Measurements from ENCODE around the gene ADAMTS14. TPM values are rescaled to one million over a fixed set of nuclear protein-coding genes. Genes with fewer than 3 reads are reported as not detected.

The ADAMTS14 gene
- total RNA-seq, 2 donors from 2014 or later = 0.33 TPM; not detected in 1

GRCh38 chr10:70682920-70683600, 10.8 kb downstream of the ADAMTS14 start:
- H3K27me3 ChIP-seq = no peaks in the 10 kb centered on the region
- intact Hi-C loops (cut with DNase I) = no loop called here
- no peaks in the 10 kb centered on the region for H3K4me1 ChIP-seq
- H3K27ac ChIP-seq = no peak overlapping the region
- no peak overlapping the region for H3K4me3 ChIP-seq
- H3K9me3 ChIP-seq = no peaks in the 10 kb centered on the region
- DNase-seq (no peak), ATAC-seq (no peak)
- 81 to 86% methylated on average over 10 to 20 of the region's 20 CpGs for whole genome bisulfite sequencing, 2 donors
- TF ChIP-seq POLR2A (IDR thresholded peaks at IDR 0.05) = no peak
- TF ChIP-seq CTCF (IDR thresholded peaks at IDR 0.05) = no peak
- H3K36me3 ChIP-seq (replicated peaks in 1 of 2; ENCODE audit: insufficient read depth in 1 of 2, low read depth in 2 of 2) = no peaks in the 10 kb centered on the region

- no peak overlapping the region for H3K4me3 ChIP-seq
- no peaks in the 10 kb centered on the region for H3K27me3 ChIP-seq
- DNase-seq (no peak), ATAC-seq (no peak)
- no peaks in the 10 kb centered on the region for H3K36me3 ChIP-seq (replicated peaks in 1 of 2; ENCODE audit: insufficient read depth in 1 of 2, low read depth in 2 of 2)
- intact Hi-C loops (cut with DNase I) = no loop called here
- no peak overlapping the region for H3K27ac ChIP-seq
- WGBS, 2 donors = 78 to 89% methylated on average over 6 of the region's 6 CpGs
- no peaks in the 10 kb centered on the region for H3K4me1 ChIP-seq
- no peaks in the 10 kb centered on the region for H3K9me3 ChIP-seq
- no peak for TF ChIP-seq CTCF (IDR thresholded peaks at IDR 0.05)
Observed at GRCh38 chr10:70683601-70683934, 11.3 kb downstream of the ADAMTS14 start.

GRCh38 chr10:70683940-70684339, 11.6 kb downstream of the ADAMTS14 start:
- ATAC-seq = no peak
- TF ChIP-seq POLR2A (IDR thresholded peaks at IDR 0.05) = no peak
- TF ChIP-seq CTCF (IDR thresholded peaks at IDR 0.05) = no peak
- no peaks in the 10 kb centered on the region for H3K9me3 ChIP-seq
- no peaks in the 10 kb centered on the region for H3K27me3 ChIP-seq
- H3K36me3 ChIP-seq (replicated peaks in 1 of 2; ENCODE audit: insufficient read depth in 1 of 2, low read depth in 2 of 2) = no peaks in the 10 kb centered on the region
- no peaks in the 10 kb centered on the region for H3K4me1 ChIP-seq
- intact Hi-C loops (cut with DNase I) = no loop called here
- WGBS, 2 donors = 91 to 92% methylated on average over 5 of the region's 5 CpGs
- no peak for DNase-seq
- H3K4me3 ChIP-seq = no peak overlapping the region
- no peak overlapping the region for H3K27ac ChIP-seq

- TF ChIP-seq CTCF (IDR thresholded peaks at IDR 0.05) = no peak
- TF ChIP-seq POLR2A (IDR thresholded peaks at IDR 0.05) = no peak
Observed at GRCh38 chr10:70684374-70684773, 12.1 kb downstream of the ADAMTS14 start.

GRCh38 chr10:70684839-70685454, 12.6 kb downstream of the ADAMTS14 start:
- H3K27ac ChIP-seq = no peak overlapping the region
- H3K4me3 ChIP-seq = no peak overlapping the region
- ATAC-seq = no peak
- no peaks in the 10 kb centered on the region for H3K4me1 ChIP-seq
- 95 to 100% methylated on average over 4 of the region's 4 CpGs for WGBS, 2 donors
- H3K27me3 ChIP-seq = no peaks in the 10 kb centered on the region
- TF ChIP-seq POLR2A (IDR thresholded peaks at IDR 0.05) (no peak), CTCF (IDR thresholded peaks at IDR 0.05) (no peak)
- intact Hi-C loops (cut with DNase I) = no loop called here
- no peaks in the 10 kb centered on the region for H3K36me3 ChIP-seq (replicated peaks in 1 of 2; ENCODE audit: insufficient read depth in 1 of 2, low read depth in 2 of 2)
- DNase-seq = no peak
- no peaks in the 10 kb centered on the region for H3K9me3 ChIP-seq

More at GRCh38 chr10:70684374-70684773, 12.1 kb downstream of the ADAMTS14 start:
- no peak overlapping the region for H3K4me3 ChIP-seq
- no peaks in the 10 kb centered on the region for H3K9me3 ChIP-seq
- WGBS, 2 donors = 86 to 97% methylated on average over 3 of the region's 3 CpGs
- DNase-seq (no peak), ATAC-seq (no peak)
- H3K27ac ChIP-seq = no peak overlapping the region
- H3K36me3 ChIP-seq (replicated peaks in 1 of 2; ENCODE audit: insufficient read depth in 1 of 2, low read depth in 2 of 2) = no peaks in the 10 kb centered on the region
- H3K27me3 ChIP-seq = no peaks in the 10 kb centered on the region
- intact Hi-C loops (cut with DNase I) = no loop called here
- H3K4me1 ChIP-seq = no peaks in the 10 kb centered on the region

All from body of pancreas (tissue), 4 donors.